GM19035 (cell line): Measurements from ENCODE around the gene YPEL3.
"Not testable (repeated sequence)": the region's sequence is repeated elsewhere in the genome, so short reads cannot be mapped to it uniquely, and the experiment has no call there.

Experiments used
- ATAC-seq: cut with Tn5 transposase; IDR thresholded peaks from one replicate; pipeline ENCODE4 v1.9.1; 2021; ENCODE audit not compliant: unreplicated experiment

YPEL3 gene

GRCh38 chr16:30096105-30096861 is at the start of gene YPEL3:
TSS of gene YPEL3 (minus strand) at chr16:30096213. CDS start at chr16:30095482, 731 bp downstream.
- ATAC-seq, result peak; percentile 38

GRCh38 chr16:30145657-30146056 is 49.6 kb upstream of the YPEL3 start:
- no peak for ATAC-seq

GRCh38 chr16:30144917-30145316 is 48.9 kb upstream of the YPEL3 start:
- ATAC-seq, result no peak

GRCh38 chr16:30144017-30144416 is 48.0 kb upstream of the YPEL3 start:
- ATAC-seq, result no peak

GRCh38 chr16:30143347-30143702 is 47.3 kb upstream of the YPEL3 start:
- no peak for ATAC-seq

- ATAC-seq, result no peak
Observed at GRCh38 chr16:30142672-30143346, 46.8 kb upstream of the YPEL3 start.

- no peak for ATAC-seq
Observed at GRCh38 chr16:30141750-30142149, 45.7 kb upstream of the YPEL3 start.

GRCh38 chr16:30139583-30140481 is 43.8 kb upstream of the YPEL3 start:
- ATAC-seq, result no peak

- no peak for ATAC-seq
Observed at GRCh38 chr16:30137897-30138296, 41.9 kb upstream of the YPEL3 start.

- no peak for ATAC-seq
Observed at GRCh38 chr16:30136971-30137605, 41.1 kb upstream of the YPEL3 start.

- no peak for ATAC-seq
Observed at GRCh38 chr16:30132591-30132990, 36.6 kb upstream of the YPEL3 start.

- ATAC-seq, result no peak
Observed at GRCh38 chr16:30131869-30132475, 36.0 kb upstream of the YPEL3 start.

GRCh38 chr16:30127993-30128392 is 32.0 kb upstream of the YPEL3 start:
- ATAC-seq, result no peak

- not testable (repeated sequence) for ATAC-seq
Observed at GRCh38 chr16:30125690-30126089, 29.7 kb upstream of the YPEL3 start.

GRCh38 chr16:30124985-30125379 is 29.0 kb upstream of the YPEL3 start:
- no peak for ATAC-seq

GRCh38 chr16:30122604-30123160 is 26.7 kb upstream of the YPEL3 start:
- ATAC-seq, result no peak

GRCh38 chr16:30121741-30122571 is 25.9 kb upstream of the YPEL3 start:
- ATAC-seq, result no peak

- no peak for ATAC-seq
Observed at GRCh38 chr16:30120340-30121105, 24.5 kb upstream of the YPEL3 start.

- ATAC-seq, result no peak
Observed at GRCh38 chr16:30119428-30119827, 23.4 kb upstream of the YPEL3 start.
